ENCODE measurements around the gene ANKRD33B. TPM values are rescaled to one million over a fixed set of nuclear protein-coding genes. Genes with fewer than 3 reads are reported as not detected.

Gene ANKRD33B
- total RNA-seq, 1 donor from 2014 or later: 4.0 TPM

GRCh38 chr5:10684303-10685086 lies 120.6 kb downstream of the ANKRD33B start:
- no peak for TF ChIP-seq CTCF (IDR thresholded peaks at IDR 0.05)
- Mint-ChIP-seq H3K36me3 (ENCODE audit: low read depth) (peaks cover 32% of the 10 kb centered on the region), H3K27me3 (ENCODE audit: low read depth) (no peaks in the 10 kb centered on the region), H3K9me3 (ENCODE audit: low read depth) (peaks cover 13% of the 10 kb centered on the region), H3K27ac (ENCODE audit: unreplicated experiment) (peak overlapping the region; percentile 41), H3K4me1 (ENCODE audit: low read depth) (peaks cover 11% of the 10 kb centered on the region), H3K4me3 (ENCODE audit: unreplicated experiment) (no peak overlapping the region)
- DNase-seq (ENCODE audit: low spot score): peak; percentile 59

- peaks cover 13% of the 10 kb centered on the region for H3K9me3 Mint-ChIP-seq (ENCODE audit: low read depth)
- H3K36me3 Mint-ChIP-seq (ENCODE audit: low read depth): peaks cover 32% of the 10 kb centered on the region
- H3K27me3 Mint-ChIP-seq (ENCODE audit: low read depth): no peaks in the 10 kb centered on the region
- DNase-seq (ENCODE audit: low spot score): no peak
- TF ChIP-seq CTCF (IDR thresholded peaks at IDR 0.05): no peak
- H3K4me3 Mint-ChIP-seq (ENCODE audit: unreplicated experiment): no peak overlapping the region
- peaks cover 13% of the 10 kb centered on the region for H3K4me1 Mint-ChIP-seq (ENCODE audit: low read depth)
- H3K27ac Mint-ChIP-seq (ENCODE audit: unreplicated experiment): no peak overlapping the region
Measured at GRCh38 chr5:10685115-10685521, 121.2 kb downstream of the ANKRD33B start.

- no peak for DNase-seq (ENCODE audit: low spot score)
- no peak overlapping the region for H3K4me3 Mint-ChIP-seq (ENCODE audit: unreplicated experiment)
- TF ChIP-seq CTCF (IDR thresholded peaks at IDR 0.05): no peak
- H3K27me3 Mint-ChIP-seq (ENCODE audit: low read depth): no peaks in the 10 kb centered on the region
- H3K36me3 Mint-ChIP-seq (ENCODE audit: low read depth): peaks cover 27% of the 10 kb centered on the region
- H3K27ac Mint-ChIP-seq (ENCODE audit: unreplicated experiment): no peak overlapping the region
- H3K4me1 Mint-ChIP-seq (ENCODE audit: low read depth): peaks cover 30% of the 10 kb centered on the region
- H3K9me3 Mint-ChIP-seq (ENCODE audit: low read depth): peaks cover 13% of the 10 kb centered on the region
Measured at GRCh38 chr5:10686890-10687289, 123.0 kb downstream of the ANKRD33B start.

GRCh38 chr5:10688651-10689171 lies 124.8 kb downstream of the ANKRD33B start:
- Mint-ChIP-seq H3K27me3 (ENCODE audit: low read depth) (no peaks in the 10 kb centered on the region), H3K4me3 (ENCODE audit: unreplicated experiment) (no peak overlapping the region), H3K36me3 (ENCODE audit: low read depth) (peaks cover 21% of the 10 kb centered on the region), H3K4me1 (ENCODE audit: low read depth) (peaks cover 48% of the 10 kb centered on the region), H3K9me3 (ENCODE audit: low read depth) (peaks cover 13% of the 10 kb centered on the region), H3K27ac (ENCODE audit: unreplicated experiment) (peak overlapping the region; percentile 94)
- no peak for TF ChIP-seq CTCF (IDR thresholded peaks at IDR 0.05)
- DNase-seq (ENCODE audit: low spot score): peak; percentile 91

- TF ChIP-seq CTCF (IDR thresholded peaks at IDR 0.05): peak; percentile 66
- Mint-ChIP-seq H3K4me3 (ENCODE audit: unreplicated experiment) (no peak overlapping the region), H3K4me1 (ENCODE audit: low read depth) (peaks cover 57% of the 10 kb centered on the region), H3K9me3 (ENCODE audit: low read depth) (peaks cover 13% of the 10 kb centered on the region), H3K27me3 (ENCODE audit: low read depth) (no peaks in the 10 kb centered on the region), H3K36me3 (ENCODE audit: low read depth) (peaks cover 21% of the 10 kb centered on the region), H3K27ac (ENCODE audit: unreplicated experiment) (peak overlapping the region; percentile 94)
- DNase-seq (ENCODE audit: low spot score): no peak
Measured at GRCh38 chr5:10689391-10690081, 125.7 kb downstream of the ANKRD33B start.

All from chondrocyte (in vitro differentiated cells).